Right lobe of liver (tissue), 4 donors: Measurements from ENCODE around the gene SCFD2.

ENCODE experiments used
- POLR2A ChIP-seq: fragments of 450-650 bp; IDR thresholded peaks from one replicate; pipeline ENCODE4 v1.6.1; 2017; ENCODE audit warnings: antibody characterized with exemption, mild to moderate bottlenecking
- TF ChIP-seq, protein P1 (sequence below), 4 donors: fragments of 200-600 bp in 3 of 4; fragments of 450-650 bp in 1 of 4; IDR thresholded peaks; one replicate each; pipeline versions ENCODE4 v1.5.1 to v1.8.0; 2016 to 2022; ENCODE audit warnings: antibody characterized with exemption in 4 of 4, mild to moderate bottlenecking in 2 of 4
- donor health status: DM: no; HTN: no; CAD: no.
- donor health status: DM: no; HTN: no; CAD: no.
- donor health status: DM: no; HTN: yes; CAD: no.

DNA sequence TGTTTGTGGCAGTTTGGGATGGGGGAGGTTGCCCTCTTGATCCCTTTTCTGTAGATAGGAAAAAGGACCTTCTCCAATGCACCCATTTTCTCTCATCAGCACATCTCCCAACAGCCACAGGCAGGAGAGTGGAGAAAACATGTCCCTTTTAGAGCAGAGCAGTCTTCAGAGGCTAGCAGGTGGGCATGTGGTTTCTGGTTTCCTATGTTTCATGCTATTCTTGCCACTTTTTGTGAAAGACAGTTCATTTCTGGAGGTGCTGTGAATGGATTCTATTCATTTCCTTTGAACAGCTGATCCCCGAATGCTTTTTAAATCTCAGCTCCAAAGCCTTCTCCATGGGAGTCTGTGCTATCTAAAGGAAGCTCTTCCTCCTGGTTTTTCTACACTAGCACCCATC is 484.9 kb downstream of the SCFD2 start:
- TF ChIP-seq, protein P1, sequence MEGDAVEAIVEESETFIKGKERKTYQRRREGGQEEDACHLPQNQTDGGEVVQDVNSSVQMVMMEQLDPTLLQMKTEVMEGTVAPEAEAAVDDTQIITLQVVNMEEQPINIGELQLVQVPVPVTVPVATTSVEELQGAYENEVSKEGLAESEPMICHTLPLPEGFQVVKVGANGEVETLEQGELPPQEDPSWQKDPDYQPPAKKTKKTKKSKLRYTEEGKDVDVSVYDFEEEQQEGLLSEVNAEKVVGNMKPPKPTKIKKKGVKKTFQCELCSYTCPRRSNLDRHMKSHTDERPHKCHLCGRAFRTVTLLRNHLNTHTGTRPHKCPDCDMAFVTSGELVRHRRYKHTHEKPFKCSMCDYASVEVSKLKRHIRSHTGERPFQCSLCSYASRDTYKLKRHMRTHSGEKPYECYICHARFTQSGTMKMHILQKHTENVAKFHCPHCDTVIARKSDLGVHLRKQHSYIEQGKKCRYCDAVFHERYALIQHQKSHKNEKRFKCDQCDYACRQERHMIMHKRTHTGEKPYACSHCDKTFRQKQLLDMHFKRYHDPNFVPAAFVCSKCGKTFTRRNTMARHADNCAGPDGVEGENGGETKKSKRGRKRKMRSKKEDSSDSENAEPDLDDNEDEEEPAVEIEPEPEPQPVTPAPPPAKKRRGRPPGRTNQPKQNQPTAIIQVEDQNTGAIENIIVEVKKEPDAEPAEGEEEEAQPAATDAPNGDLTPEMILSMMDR (IDR thresholded peaks at IDR 0.05), result no peak
- TF ChIP-seq POLR2A, result no peak
